Measurements from ENCODE around the gene DYNLRB1. TPM values are rescaled to one million over a fixed set of nuclear protein-coding genes. Genes with fewer than 3 reads are reported as not detected.

DYNLRB1 gene
- total RNA-seq, 1 donor from 2014 or later = 96.8 TPM

- Mint-ChIP-seq H3K36me3 (ENCODE audit: low read depth, unreplicated experiment) (peaks cover 3% of the 10 kb centered on the region), H3K9me3 (ENCODE audit: unreplicated experiment) (no peaks in the 10 kb centered on the region), H3K27me3 (ENCODE audit: unreplicated experiment) (peaks cover 8% of the 10 kb centered on the region), H3K4me3 (ENCODE audit: unreplicated experiment) (no peak overlapping the region), H3K27ac (ENCODE audit: unreplicated experiment) (no peak overlapping the region), H3K4me1 (ENCODE audit: unreplicated experiment) (peaks cover 19% of the 10 kb centered on the region)
- TF ChIP-seq CTCF (IDR thresholded peaks at IDR 0.05; ENCODE audit: unreplicated experiment) = no peak
- DNase-seq (ENCODE audit: low spot score) = no peak
Observed at GRCh38 chr20:34579979-34580940, 64.0 kb downstream of the DYNLRB1 start.

- peaks cover 3% of the 10 kb centered on the region for H3K36me3 Mint-ChIP-seq (ENCODE audit: low read depth, unreplicated experiment)
- H3K27me3 Mint-ChIP-seq (ENCODE audit: unreplicated experiment) = peaks cover 7% of the 10 kb centered on the region
- no peak for DNase-seq (ENCODE audit: low spot score)
- H3K4me1 Mint-ChIP-seq (ENCODE audit: unreplicated experiment) = peaks cover 19% of the 10 kb centered on the region
- H3K4me3 Mint-ChIP-seq (ENCODE audit: unreplicated experiment) = no peak overlapping the region
- peak overlapping the region; percentile 65 for H3K27ac Mint-ChIP-seq (ENCODE audit: unreplicated experiment)
- H3K9me3 Mint-ChIP-seq (ENCODE audit: unreplicated experiment) = no peaks in the 10 kb centered on the region
- TF ChIP-seq CTCF (IDR thresholded peaks at IDR 0.05; ENCODE audit: unreplicated experiment) = no peak
Observed at GRCh38 chr20:34581341-34582184, 65.3 kb downstream of the DYNLRB1 start.

GRCh38 chr20:34582221-34582620 lies 66.0 kb downstream of the DYNLRB1 start:
- Mint-ChIP-seq H3K4me1 (ENCODE audit: unreplicated experiment) (peaks cover 19% of the 10 kb centered on the region), H3K27ac (ENCODE audit: unreplicated experiment) (peak overlapping the region; percentile 65), H3K9me3 (ENCODE audit: unreplicated experiment) (no peaks in the 10 kb centered on the region), H3K36me3 (ENCODE audit: low read depth, unreplicated experiment) (peaks cover 3% of the 10 kb centered on the region), H3K4me3 (ENCODE audit: unreplicated experiment) (no peak overlapping the region), H3K27me3 (ENCODE audit: unreplicated experiment) (peaks cover 7% of the 10 kb centered on the region)
- no peak for TF ChIP-seq CTCF (IDR thresholded peaks at IDR 0.05; ENCODE audit: unreplicated experiment)
- no peak for DNase-seq (ENCODE audit: low spot score)

GRCh38 chr20:34582911-34583310 lies 66.7 kb downstream of the DYNLRB1 start:
- no peak overlapping the region for H3K4me3 Mint-ChIP-seq (ENCODE audit: unreplicated experiment)
- no peak for DNase-seq (ENCODE audit: low spot score)
- no peaks in the 10 kb centered on the region for H3K9me3 Mint-ChIP-seq (ENCODE audit: unreplicated experiment)
- H3K27me3 Mint-ChIP-seq (ENCODE audit: unreplicated experiment) = peaks cover 7% of the 10 kb centered on the region
- H3K4me1 Mint-ChIP-seq (ENCODE audit: unreplicated experiment) = peaks cover 19% of the 10 kb centered on the region
- TF ChIP-seq CTCF (IDR thresholded peaks at IDR 0.05; ENCODE audit: unreplicated experiment) = no peak
- H3K36me3 Mint-ChIP-seq (ENCODE audit: low read depth, unreplicated experiment) = peaks cover 3% of the 10 kb centered on the region
- H3K27ac Mint-ChIP-seq (ENCODE audit: unreplicated experiment) = no peak overlapping the region

Measured in endothelial cell (in vitro differentiated cells).